Dedifferentiated amniotic fluid mesenchymal stem cell (primary cell): ENCODE measurements around the gene BORCS5.
"Not testable (repeated sequence)": the region's sequence is repeated elsewhere in the genome, so short reads cannot be mapped to it uniquely, and the experiment has no call there.

Experiments used
- DNase-seq: peaks from one replicate; pipeline ENCODE4 v3.0.0-alpha.2; 2016; ENCODE audit errors: extremely low spot score

Gene BORCS5

GRCh38 chr12:12356896-12357718 lies at the start of gene BORCS5:
BORCS5 (plus strand) TSS chr12:12357078; CDS start chr12:12357452, 374 bp downstream.
- DNase-seq = peak; percentile 88

- DNase-seq = not testable (repeated sequence)
Measured at GRCh38 chr12:12310695-12311094, 46.2 kb upstream of the BORCS5 start.

GRCh38 chr12:12315838-12316237 lies 41.0 kb upstream of the BORCS5 start:
- DNase-seq = no peak

GRCh38 chr12:12319451-12320183 lies 37.3 kb upstream of the BORCS5 start:
- no peak for DNase-seq

GRCh38 chr12:12323118-12323517 lies 33.8 kb upstream of the BORCS5 start:
- DNase-seq = no peak

- DNase-seq = no peak
Measured at GRCh38 chr12:12323591-12323990, 33.3 kb upstream of the BORCS5 start.

- no peak for DNase-seq
Measured at GRCh38 chr12:12326262-12326661, 30.6 kb upstream of the BORCS5 start.

GRCh38 chr12:12327802-12328201 lies 29.1 kb upstream of the BORCS5 start:
- peak; percentile 77 for DNase-seq

- DNase-seq = no peak
Measured at GRCh38 chr12:12331244-12331771, 25.6 kb upstream of the BORCS5 start.

DNA sequence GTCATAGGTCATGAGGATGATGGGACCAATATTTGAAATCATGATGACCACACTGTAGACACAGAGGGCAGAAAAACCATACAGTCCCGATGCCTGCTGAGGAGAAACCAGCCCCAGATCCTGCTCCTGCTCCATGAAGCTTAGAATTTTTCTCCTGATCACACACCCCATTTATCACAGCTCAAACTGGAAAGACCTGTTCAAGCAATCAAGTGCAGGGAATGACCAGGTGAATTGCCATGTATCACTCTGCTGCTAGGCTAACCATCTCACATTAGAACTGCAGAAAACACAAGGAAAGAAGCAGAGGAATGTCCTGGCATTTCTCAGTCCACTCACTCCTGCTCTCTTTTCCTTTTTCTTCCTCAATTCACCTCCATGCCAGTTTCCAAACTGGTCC lies 25.0 kb upstream of the BORCS5 start:
- no peak for DNase-seq

- DNase-seq = no peak
Measured at GRCh38 chr12:12333407-12334366, 23.2 kb upstream of the BORCS5 start.

- DNase-seq = no peak
Measured at GRCh38 chr12:12334367-12335040, 22.4 kb upstream of the BORCS5 start.

DNA sequence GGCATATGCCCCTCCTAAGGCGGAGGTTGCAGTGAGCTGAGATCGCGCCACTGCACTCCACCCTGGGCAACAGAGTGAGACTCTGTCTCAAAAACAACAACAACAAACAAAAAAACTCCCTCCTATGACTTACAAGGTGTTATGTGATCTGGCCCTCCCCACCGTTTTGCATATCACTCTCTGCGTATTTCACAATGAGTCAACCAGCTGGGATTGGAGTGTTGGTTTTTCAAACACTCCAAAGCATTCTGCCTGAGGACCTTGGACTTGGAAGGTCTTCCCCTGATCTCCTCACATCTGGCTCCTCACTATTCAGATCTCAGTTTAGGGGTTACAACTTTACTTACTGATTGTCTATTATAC lies 20.8 kb upstream of the BORCS5 start:
- no peak for DNase-seq

- no peak for DNase-seq
Measured at GRCh38 chr12:12336511-12336910, 20.4 kb upstream of the BORCS5 start.

DNA sequence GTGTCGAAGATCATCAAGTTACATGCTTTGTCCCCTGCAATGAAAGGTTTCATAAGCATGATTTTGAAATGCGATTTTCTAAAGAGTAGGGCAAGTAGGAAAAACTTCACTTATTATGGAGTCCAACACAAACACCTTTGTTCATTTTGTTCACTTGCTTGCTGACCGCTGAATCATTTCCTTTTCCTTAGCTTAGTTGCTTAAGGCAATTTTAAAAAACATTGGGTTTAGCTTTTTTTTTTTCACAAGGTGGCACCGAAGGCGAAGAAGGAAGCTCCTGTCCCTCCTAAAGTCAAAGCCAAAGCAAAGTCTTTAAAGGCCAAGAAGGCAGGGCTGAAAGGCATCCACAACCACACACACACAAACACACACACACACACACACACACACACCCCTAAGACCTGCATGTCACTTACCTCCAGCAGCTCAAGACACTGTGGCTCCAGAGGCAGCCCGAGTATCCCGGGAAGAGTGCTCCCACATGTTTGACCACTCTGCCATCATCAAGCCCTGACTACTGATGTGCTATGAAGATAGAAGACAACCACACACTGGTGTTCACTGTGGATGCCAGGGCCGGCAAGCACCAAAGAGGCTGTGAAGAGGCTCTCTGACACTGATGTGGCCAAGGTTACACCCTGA lies 18.2 kb upstream of the BORCS5 start:
- DNase-seq = no peak

DNA sequence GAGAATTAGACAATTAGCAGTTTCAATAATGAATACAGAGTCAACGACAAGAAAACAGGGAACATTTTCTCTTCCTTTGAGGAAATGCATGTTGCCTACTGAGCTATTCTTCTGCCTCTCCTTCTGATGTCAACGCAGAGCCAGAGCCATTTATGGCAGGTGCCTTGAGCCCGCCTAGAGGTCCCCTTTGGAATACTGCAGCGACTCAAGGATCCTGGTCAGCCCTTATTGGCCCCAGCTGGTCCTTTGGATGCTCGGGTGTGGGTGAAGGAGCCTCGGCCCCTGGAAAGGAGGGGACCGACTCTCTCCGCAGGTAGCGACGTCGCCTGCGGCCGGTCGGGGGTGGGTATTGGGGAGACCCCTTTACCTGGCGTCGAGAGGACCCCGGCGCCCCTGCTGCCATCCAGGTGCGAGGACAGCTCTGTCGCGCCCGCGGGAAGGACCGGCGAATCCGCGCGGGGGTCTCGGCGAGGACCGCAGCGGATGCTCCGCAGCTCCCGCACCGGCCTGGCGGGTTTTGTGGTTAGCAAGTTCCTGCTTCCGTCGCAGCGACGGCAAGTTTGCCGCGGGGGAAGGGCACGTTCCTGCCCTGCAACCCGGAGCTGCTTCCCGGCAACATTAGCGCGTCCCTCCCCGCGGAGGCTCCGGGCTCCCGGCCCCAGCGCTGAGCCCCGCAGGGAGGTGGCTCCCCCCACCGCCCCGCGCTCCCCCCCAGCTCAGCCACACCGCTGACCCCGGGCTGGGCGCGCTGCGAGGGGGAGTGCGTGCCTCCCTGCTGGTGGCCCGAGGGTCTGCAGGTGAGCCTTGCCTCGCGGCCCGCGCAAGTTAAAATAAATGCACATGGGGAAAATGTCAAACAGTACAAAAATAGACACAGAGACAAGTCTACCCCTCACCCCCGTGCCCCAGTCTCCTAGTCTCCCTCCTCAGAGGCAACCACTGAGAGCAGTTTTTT lies 6.9 kb upstream of the BORCS5 start, which contains the start of gene MANSC1:
Gene MANSC1 (minus strand): TSS at position 532 of the 955 bp plus-strand sequence. CDS start 6,928 bp downstream, outside the sequence.
- DNase-seq = no peak

- DNase-seq = no peak
Measured at GRCh38 chr12:12350868-12351463, 5.9 kb upstream of the BORCS5 start.

DNA sequence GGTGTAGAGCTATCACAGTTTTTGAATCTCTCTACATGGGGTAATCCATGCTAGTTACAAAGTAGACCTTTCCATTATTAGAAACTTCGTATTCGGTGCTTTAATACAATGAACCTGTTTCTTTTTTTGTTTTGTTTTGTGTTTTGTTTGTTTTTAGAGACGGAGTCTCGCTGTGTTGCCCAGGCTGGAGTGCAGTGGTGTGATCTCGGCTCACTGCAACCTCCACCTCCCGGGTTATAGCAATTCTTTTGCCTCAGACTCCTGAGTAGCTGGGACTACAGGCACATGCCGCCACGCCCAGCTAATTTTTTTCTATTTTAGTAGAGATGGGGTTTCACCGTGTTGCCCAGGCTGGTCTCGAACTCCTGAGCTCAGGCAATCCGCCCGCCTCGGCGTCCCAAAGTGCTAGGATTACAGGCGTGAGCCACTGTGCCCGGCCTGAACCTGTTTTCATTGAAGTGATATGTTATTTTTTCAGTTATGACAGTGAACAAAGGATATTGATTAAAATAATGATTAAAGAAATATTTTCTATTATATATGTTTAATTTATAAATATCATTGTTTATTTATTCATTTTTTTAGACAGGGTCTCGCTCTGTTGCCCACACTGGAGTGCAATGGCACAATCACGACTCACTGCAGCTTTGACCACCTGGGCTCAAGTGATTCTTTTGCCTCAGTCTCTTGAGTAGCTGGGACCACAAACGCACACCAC lies 5.3 kb upstream of the BORCS5 start:
- DNase-seq = not testable (repeated sequence)
